Uterus (tissue), 4 donors: ENCODE data around the gene INTS13. TPM values are rescaled to one million over a fixed set of nuclear protein-coding genes. Genes with fewer than 3 reads are reported as not detected.

Experiments
- DNase-seq, 2 donors: peaks; one replicate each; pipeline ENCODE4 v3.0.0-alpha.2; 2019 to 2020
- H3K27ac ChIP-seq, 2 donors: fragments of 200-600 bp; sonication (generic); 1 replicate in 1 of 2; 2 replicates in 1 of 2; pipeline ENCODE4 v1.5.1; 2016 to 2018
- H3K27me3 ChIP-seq, 2 donors: fragments of 200-600 bp; sonication (generic); one replicate each; pipeline ENCODE4 v1.5.1; 2018 to 2019; ENCODE audit warnings: control low read depth in 1 of 2
- H3K36me3 ChIP-seq, 2 donors: fragments of 200-600 bp; sonication (generic); one replicate each; pipeline ENCODE4 v1.5.1; 2019; ENCODE audit warnings: control low read depth in 1 of 2
- H3K4me1 ChIP-seq, 2 donors: fragments of 200-600 bp; sonication (generic); one replicate each; pipeline ENCODE4 v1.5.1; 2018 to 2019; ENCODE audit warnings: control low read depth in 1 of 2
- H3K4me3 ChIP-seq, 2 donors: fragments of 200-600 bp; sonication (generic); 1 replicate in 1 of 2; 2 replicates in 1 of 2; pipeline ENCODE4 v1.5.1; 2018 to 2019; ENCODE audit warnings: mild to moderate bottlenecking in 1 of 2
- H3K9me3 ChIP-seq, 2 donors: fragments of 200-600 bp; sonication (generic); one replicate each; pipeline ENCODE4 v1.5.1; 2019; ENCODE audit warnings: control low read depth in 1 of 2
- CTCF ChIP-seq, 4 experiments: fragments of 200-600 bp in 2 of 4; fragments of 450-650 bp in 2 of 4; sonication (generic) in 2 of 4; IDR thresholded peaks; one replicate each; pipeline ENCODE4 v1.5.1; 2016 to 2019; ENCODE audit warnings: antibody characterized with exemption in 4 of 4, mild to moderate bottlenecking in 2 of 4, moderate library complexity in 1 of 4
- POLR2A ChIP-seq, 2 donors: fragments of 450-650 bp; IDR thresholded peaks; one replicate each; pipeline ENCODE4 v1.6.1; 2016; ENCODE audit warnings: antibody characterized with exemption in 2 of 2, mild to moderate bottlenecking in 1 of 2, moderate library complexity in 1 of 2
- intact Hi-C: fragments of 100-400 bp; cut with DNase I; formaldehyde crosslinking; loops from one replicate; pipeline ENCODE4 v1.15.1; 2023; ENCODE audit warnings: low total_unique reads
- total RNA-seq, 4 donors: library from RNA; depleted of rRNA in 3 of 4; stranded (reverse); fragments of >200 nt in 3 of 4; gene quantifications; one replicate each; pipeline versions ENCODE4 v1.1.0 to v1.2.4, GENCODE V29; 2014 to 2023
- donor health status: DM: yes; HTN: yes; CAD: no.

INTS13 gene
- total RNA-seq, 4 donors from 2014 or later = 13.8 to 37.9 (median 26.8) TPM

- peak in 1 of 2 donors; percentile 50 for DNase-seq
- no peaks in the 10 kb centered on the region for H3K9me3 ChIP-seq
- TF ChIP-seq CTCF (IDR thresholded peaks at IDR 0.05) (no peak), POLR2A (IDR thresholded peaks at IDR 0.05) (no peak)
- H3K36me3 ChIP-seq = no peaks in the 10 kb centered on the region
- intact Hi-C loops = no loop called here
- no peaks in the 10 kb centered on the region for H3K27me3 ChIP-seq
- H3K4me1 ChIP-seq = no peaks in the 10 kb centered on the region
- no peak overlapping the region for H3K4me3 ChIP-seq
- H3K27ac ChIP-seq = peak overlapping the region in 1 of 2 donors; percentile 52
These were observed 67.0 kb downstream of the INTS13 start for GRCh38 chr12:26870491-26871419.

DNA sequence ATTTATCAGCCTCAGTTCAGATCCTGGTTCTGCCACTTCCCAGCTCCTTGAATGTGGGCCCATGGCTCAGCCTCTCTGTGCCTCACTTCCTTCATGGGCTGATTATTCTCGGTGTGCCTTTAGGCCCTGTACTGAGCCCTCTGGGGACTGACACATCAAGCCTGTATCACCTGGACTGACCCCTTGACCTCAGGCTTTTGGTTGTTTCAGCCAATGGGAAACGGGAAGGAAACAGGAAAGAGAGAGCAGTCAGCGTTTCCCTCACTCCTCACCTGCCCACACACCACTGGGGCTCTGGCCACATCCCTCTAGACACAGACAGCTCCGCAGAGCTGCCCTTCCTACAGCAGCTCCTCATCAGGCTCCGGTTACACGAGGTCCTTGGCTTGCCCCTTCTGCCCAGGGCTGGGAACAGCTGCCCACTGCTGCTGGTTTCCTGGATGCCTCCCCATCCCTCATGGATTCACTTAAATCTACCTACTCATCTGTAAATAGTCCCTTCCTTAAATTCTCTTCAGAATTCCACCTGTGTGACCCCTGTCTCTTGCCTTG lies 67.8 kb downstream of the INTS13 start:
- Histone ChIP-seq H3K27ac (peak overlapping the region in 1 of 2 donors; percentile 52), H3K4me1 (no peaks in the 10 kb centered on the region), H3K36me3 (no peaks in the 10 kb centered on the region), H3K4me3 (no peak overlapping the region), H3K27me3 (no peaks in the 10 kb centered on the region), H3K9me3 (no peaks in the 10 kb centered on the region)
- intact Hi-C loops = no loop called here
- no peak for TF ChIP-seq POLR2A (IDR thresholded peaks at IDR 0.05)
- no peak for TF ChIP-seq CTCF (IDR thresholded peaks at IDR 0.05)
- DNase-seq = no peak

- Histone ChIP-seq H3K27me3 (no peaks in the 10 kb centered on the region), H3K9me3 (no peaks in the 10 kb centered on the region), H3K27ac (no peak overlapping the region), H3K4me3 (no peak overlapping the region), H3K36me3 (no peaks in the 10 kb centered on the region), H3K4me1 (no peaks in the 10 kb centered on the region)
- intact Hi-C loops = no loop called here
- TF ChIP-seq POLR2A (IDR thresholded peaks at IDR 0.05) = no peak
- no peak for TF ChIP-seq CTCF (IDR thresholded peaks at IDR 0.05)
- no peak for DNase-seq
These were observed 68.7 kb downstream of the INTS13 start for GRCh38 chr12:26869104-26869494.

GRCh38 chr12:26868447-26869103 lies 69.2 kb downstream of the INTS13 start:
- Histone ChIP-seq H3K36me3 (no peaks in the 10 kb centered on the region), H3K27ac (no peak overlapping the region), H3K9me3 (no peaks in the 10 kb centered on the region), H3K27me3 (no peaks in the 10 kb centered on the region), H3K4me1 (no peaks in the 10 kb centered on the region), H3K4me3 (no peak overlapping the region)
- TF ChIP-seq POLR2A (IDR thresholded peaks at IDR 0.05) = no peak
- no peak for TF ChIP-seq CTCF (IDR thresholded peaks at IDR 0.05)
- intact Hi-C loops = no loop called here
- DNase-seq = no peak

DNA sequence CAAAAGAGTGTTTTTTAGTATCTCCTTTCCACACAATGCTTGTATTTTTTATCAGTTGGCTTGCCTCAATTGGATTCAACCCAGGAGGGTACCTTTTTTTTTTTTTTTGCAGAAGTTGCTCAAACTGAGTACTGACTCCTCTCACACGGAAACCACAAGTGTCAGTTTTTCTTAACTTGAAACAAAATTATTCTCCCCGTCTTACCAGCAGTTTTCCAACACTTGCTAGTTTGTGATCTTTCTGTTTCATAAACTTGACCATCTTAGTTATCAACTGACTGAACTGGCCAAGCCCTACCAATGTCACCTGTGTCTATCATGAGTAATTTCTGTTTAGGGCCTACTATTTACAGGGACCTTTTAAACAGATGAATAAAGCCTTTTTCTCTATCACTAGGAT lies 70.7 kb downstream of the INTS13 start:
- Histone ChIP-seq H3K27me3 (no peaks in the 10 kb centered on the region), H3K4me1 (no peaks in the 10 kb centered on the region), H3K9me3 (no peaks in the 10 kb centered on the region), H3K36me3 (no peaks in the 10 kb centered on the region), H3K27ac (no peak overlapping the region), H3K4me3 (no peak overlapping the region)
- intact Hi-C loops = no loop called here
- no peak for DNase-seq
- no peak for TF ChIP-seq POLR2A (IDR thresholded peaks at IDR 0.05)
- no peak for TF ChIP-seq CTCF (IDR thresholded peaks at IDR 0.05)
